Activated T-cell treated with anti-CD3 and anti-CD28 coated beads, Interleukin-2, amount 50 U/mL, for 24 hours (primary cell): ENCODE measurements around the gene NMD3.
"Not testable (repeated sequence)": the region's sequence is repeated elsewhere in the genome, so short reads cannot be mapped to it uniquely, and the experiment has no call there.

ENCODE experiments used
- DNase-seq: peaks from one replicate; pipeline ENCODE4 v3.0.0-alpha.2; 2020
- H3K27ac Mint-ChIP-seq: 2 replicates; pipeline ENCODE4 v1.8.0; 2020; ENCODE audit warnings: mild to moderate bottlenecking, mixed read lengths
- H3K27me3 Mint-ChIP-seq: 2 replicates; pipeline ENCODE4 v1.8.0; 2020; ENCODE audit warnings: mixed read lengths
- H3K36me3 Mint-ChIP-seq: 2 replicates; pipeline ENCODE4 v1.8.0; 2020; ENCODE audit warnings: low read depth, mixed read lengths
- H3K4me1 Mint-ChIP-seq: 2 replicates; pipeline ENCODE4 v1.8.0; 2020; ENCODE audit warnings: low read depth, mixed read lengths
- H3K4me3 Mint-ChIP-seq: 2 replicates; pipeline ENCODE4 v1.8.0; 2020; ENCODE audit warnings: mild to moderate bottlenecking, moderate library complexity, mixed read lengths
- H3K9me3 Mint-ChIP-seq: 2 replicates; pipeline ENCODE4 v1.8.0; 2020; ENCODE audit warnings: mixed read lengths

The NMD3 gene

GRCh38 chr3:161220850-161221753, at the start of gene NMD3:
TSS of gene NMD3 (plus strand) at chr3:161221311. CDS start at chr3:161222014, 703 bp downstream.
- Mint-ChIP-seq H3K27me3 (peaks cover 6% of the 10 kb centered on the region), H3K27ac (peak within 1 kb of the TSS; percentile 93), H3K4me3 (peak within 1 kb of the TSS; percentile 89), H3K4me1 (peaks cover 32% of the 10 kb centered on the region), H3K36me3 (peaks cover 44% of the 10 kb centered on the region), H3K9me3 (no peaks in the 10 kb centered on the region)
- DNase-seq: peak; percentile 95

- Mint-ChIP-seq H3K9me3 (peaks cover 5% of the 10 kb centered on the region), H3K27me3 (peaks cover 15% of the 10 kb centered on the region), H3K27ac (no peak overlapping the region), H3K4me3 (no peak overlapping the region), H3K36me3 (no peaks in the 10 kb centered on the region), H3K4me1 (no peaks in the 10 kb centered on the region)
- no peak for DNase-seq
Observed at GRCh38 chr3:161171639-161172552, 49.2 kb upstream of the NMD3 start.

GRCh38 chr3:161175506-161175905, 45.6 kb upstream of the NMD3 start:
- DNase-seq: no peak
- Mint-ChIP-seq H3K36me3 (no peaks in the 10 kb centered on the region), H3K9me3 (peaks cover 5% of the 10 kb centered on the region), H3K4me1 (no peaks in the 10 kb centered on the region), H3K27me3 (peaks cover 18% of the 10 kb centered on the region), H3K27ac (no peak overlapping the region), H3K4me3 (no peak overlapping the region)

GRCh38 chr3:161177991-161178390, 43.1 kb upstream of the NMD3 start:
- Mint-ChIP-seq H3K36me3 (no peaks in the 10 kb centered on the region), H3K27me3 (peaks cover 16% of the 10 kb centered on the region), H3K9me3 (peaks cover 5% of the 10 kb centered on the region), H3K27ac (no peak overlapping the region), H3K4me3 (no peak overlapping the region), H3K4me1 (no peaks in the 10 kb centered on the region)
- no peak for DNase-seq

GRCh38 chr3:161181371-161181770, 39.7 kb upstream of the NMD3 start:
- H3K27me3 Mint-ChIP-seq, H3K4me3 Mint-ChIP-seq, H3K9me3 Mint-ChIP-seq, H3K27ac Mint-ChIP-seq, H3K36me3 Mint-ChIP-seq, DNase-seq, H3K4me1 Mint-ChIP-seq: not testable (repeated sequence)

- H3K9me3 Mint-ChIP-seq: no peaks in the 10 kb centered on the region
- H3K27me3 Mint-ChIP-seq: no peaks in the 10 kb centered on the region
- no peak overlapping the region for H3K27ac Mint-ChIP-seq
- no peaks in the 10 kb centered on the region for H3K4me1 Mint-ChIP-seq
- no peaks in the 10 kb centered on the region for H3K36me3 Mint-ChIP-seq
- no peak overlapping the region for H3K4me3 Mint-ChIP-seq
- no peak for DNase-seq
Observed at GRCh38 chr3:161187046-161187445, 34.1 kb upstream of the NMD3 start.

- Mint-ChIP-seq H3K27me3 (peaks cover 4% of the 10 kb centered on the region), H3K9me3 (peaks cover 6% of the 10 kb centered on the region), H3K4me3 (no peak overlapping the region), H3K36me3 (no peaks in the 10 kb centered on the region), H3K4me1 (no peaks in the 10 kb centered on the region), H3K27ac (no peak overlapping the region)
- no peak for DNase-seq
Observed at GRCh38 chr3:161197855-161198850, 23.0 kb upstream of the NMD3 start.

- Mint-ChIP-seq H3K36me3 (no peaks in the 10 kb centered on the region), H3K27ac (no peak overlapping the region), H3K9me3 (peaks cover 6% of the 10 kb centered on the region), H3K27me3 (peaks cover 4% of the 10 kb centered on the region), H3K4me1 (no peaks in the 10 kb centered on the region), H3K4me3 (no peak overlapping the region)
- no peak for DNase-seq
Observed at GRCh38 chr3:161199926-161200325, 21.2 kb upstream of the NMD3 start.

GRCh38 chr3:161203485-161204098, 17.5 kb upstream of the NMD3 start:
- no peaks in the 10 kb centered on the region for H3K36me3 Mint-ChIP-seq
- H3K27ac Mint-ChIP-seq: no peak overlapping the region
- no peak overlapping the region for H3K4me3 Mint-ChIP-seq

GRCh38 chr3:161208931-161209330, 12.2 kb upstream of the NMD3 start:
- Mint-ChIP-seq H3K36me3 (no peaks in the 10 kb centered on the region), H3K9me3 (no peaks in the 10 kb centered on the region), H3K27me3 (no peaks in the 10 kb centered on the region), H3K4me3 (no peak overlapping the region), H3K4me1 (no peaks in the 10 kb centered on the region), H3K27ac (no peak overlapping the region)
- DNase-seq: no peak

More at GRCh38 chr3:161203485-161204098, 17.5 kb upstream of the NMD3 start:
- H3K27me3 Mint-ChIP-seq: no peaks in the 10 kb centered on the region
- no peak for DNase-seq
- no peaks in the 10 kb centered on the region for H3K4me1 Mint-ChIP-seq
- no peaks in the 10 kb centered on the region for H3K9me3 Mint-ChIP-seq

- H3K4me3 Mint-ChIP-seq: no peak overlapping the region
Observed at GRCh38 chr3:161212171-161212771, 8.8 kb upstream of the NMD3 start.

GRCh38 chr3:161212906-161213305, 8.2 kb upstream of the NMD3 start:
- Mint-ChIP-seq H3K9me3 (no peaks in the 10 kb centered on the region), H3K4me3 (no peak overlapping the region), H3K27ac (no peak overlapping the region), H3K27me3 (peaks cover 12% of the 10 kb centered on the region), H3K4me1 (no peaks in the 10 kb centered on the region), H3K36me3 (no peaks in the 10 kb centered on the region)
- DNase-seq: no peak

More at GRCh38 chr3:161212171-161212771, 8.8 kb upstream of the NMD3 start:
- Mint-ChIP-seq H3K36me3 (no peaks in the 10 kb centered on the region), H3K27me3 (peaks cover 12% of the 10 kb centered on the region), H3K27ac (no peak overlapping the region), H3K9me3 (no peaks in the 10 kb centered on the region), H3K4me1 (no peaks in the 10 kb centered on the region)
- DNase-seq: no peak

- DNase-seq: no peak
- Mint-ChIP-seq H3K9me3 (no peaks in the 10 kb centered on the region), H3K27me3 (peaks cover 12% of the 10 kb centered on the region), H3K36me3 (no peaks in the 10 kb centered on the region), H3K4me1 (no peaks in the 10 kb centered on the region), H3K27ac (no peak overlapping the region), H3K4me3 (no peak overlapping the region)
Observed at GRCh38 chr3:161213644-161214043, 7.5 kb upstream of the NMD3 start.
